GM21737 (cell line): ENCODE measurements around the gene NEAT1.
A peak's percentile ranks its signal among the peaks of the same experiment; 100 is the strongest.

Experiments
- ATAC-seq: cut with Tn5 transposase; IDR thresholded peaks from one replicate; pipeline ENCODE4 v1.9.1; 2021; ENCODE audit warnings: mild to moderate bottlenecking, moderate library complexity; ENCODE audit not compliant: unreplicated experiment

NEAT1 gene

DNA sequence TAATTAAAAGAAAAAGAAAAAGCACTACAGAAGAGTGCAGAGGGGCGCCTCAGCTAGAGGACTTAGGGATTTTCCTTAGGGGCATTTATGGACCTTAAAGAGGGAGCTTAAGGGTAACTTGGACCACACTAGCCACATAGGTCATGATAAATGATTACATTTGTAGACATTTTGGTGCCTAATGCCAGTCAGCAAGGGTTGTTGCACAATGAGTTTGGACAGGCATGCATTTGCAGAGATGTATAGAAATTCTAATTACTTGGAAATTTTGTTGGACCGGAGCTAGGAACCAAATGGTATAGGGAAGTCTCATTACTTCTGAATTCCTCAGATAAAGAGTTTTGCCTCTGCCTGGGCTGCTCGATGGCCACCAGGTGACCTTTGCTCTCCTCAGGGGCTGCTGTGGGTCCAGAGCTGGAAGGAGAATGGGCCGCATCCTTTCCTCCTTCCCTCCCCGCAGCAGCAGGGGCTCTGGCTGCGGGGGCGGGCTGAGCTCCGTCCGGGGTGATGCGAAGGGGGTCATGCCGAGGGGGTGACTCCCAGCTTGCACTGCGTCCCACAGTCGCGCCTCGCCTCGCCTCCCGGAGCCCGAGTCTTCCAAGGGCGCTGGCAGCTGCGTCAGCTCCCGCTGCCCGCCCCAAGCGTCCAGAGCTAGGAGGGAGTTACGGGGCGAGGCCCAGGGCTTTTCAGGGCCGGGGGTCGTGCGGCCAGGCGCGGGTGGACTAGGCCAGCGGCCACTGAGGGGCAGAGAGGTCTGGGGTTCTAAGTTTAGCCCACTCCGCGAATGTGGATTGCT is 56.0 kb downstream of the NEAT1 start:
- no peak for ATAC-seq

- ATAC-seq = no peak
Observed at GRCh38 chr11:65479184-65480145, 56.9 kb downstream of the NEAT1 start.

GRCh38 chr11:65482306-65482850 is 59.8 kb downstream of the NEAT1 start:
- no peak for ATAC-seq

GRCh38 chr11:65485920-65486219 is 63.3 kb downstream of the NEAT1 start:
- no peak for ATAC-seq

DNA sequence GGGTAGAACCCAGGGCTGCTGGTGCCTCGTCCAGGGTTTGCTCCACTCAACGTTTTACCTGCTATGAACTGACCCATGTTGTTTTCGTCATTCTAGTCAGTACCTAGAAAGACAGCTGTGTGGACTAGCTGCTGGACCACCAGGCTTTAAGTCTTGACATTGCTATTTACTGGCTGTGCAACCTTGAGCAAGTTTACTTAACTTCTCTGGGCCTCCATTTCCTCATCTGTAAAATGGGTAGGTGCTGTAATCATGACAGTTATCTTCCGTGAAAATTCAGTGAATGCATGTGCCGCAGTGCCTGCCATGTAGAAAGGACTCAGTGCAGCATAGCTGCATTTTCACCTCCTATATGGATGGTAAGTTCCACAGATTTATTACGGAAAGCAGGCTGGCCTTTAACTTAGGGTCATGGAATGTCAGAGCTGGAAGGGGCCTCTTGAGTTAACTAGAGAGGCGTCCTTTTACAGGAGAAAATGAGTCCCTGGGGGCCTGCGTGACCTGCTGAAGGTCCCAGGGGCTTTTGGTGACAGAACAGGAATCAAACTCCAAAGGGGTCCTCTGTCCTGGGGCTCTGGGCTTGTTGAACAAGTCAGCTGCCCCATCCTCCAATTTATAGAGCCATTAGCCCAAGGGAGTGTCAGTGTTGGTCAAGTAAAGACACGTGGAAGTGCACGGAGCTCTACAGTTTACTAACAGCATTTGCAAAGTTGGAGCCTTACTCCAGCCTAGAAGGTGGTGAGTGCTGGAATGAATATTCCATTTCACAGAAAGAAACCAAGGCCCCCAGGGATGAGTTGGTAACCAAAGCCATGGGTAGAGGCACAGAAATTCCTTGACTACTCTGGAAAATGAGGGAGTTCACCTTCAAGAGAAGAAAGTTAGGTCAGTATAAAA is 64.2 kb downstream of the NEAT1 start:
- no peak for ATAC-seq

- ATAC-seq = peak; percentile 55
Observed at GRCh38 chr11:65487467-65488272, 65.1 kb downstream of the NEAT1 start.

DNA sequence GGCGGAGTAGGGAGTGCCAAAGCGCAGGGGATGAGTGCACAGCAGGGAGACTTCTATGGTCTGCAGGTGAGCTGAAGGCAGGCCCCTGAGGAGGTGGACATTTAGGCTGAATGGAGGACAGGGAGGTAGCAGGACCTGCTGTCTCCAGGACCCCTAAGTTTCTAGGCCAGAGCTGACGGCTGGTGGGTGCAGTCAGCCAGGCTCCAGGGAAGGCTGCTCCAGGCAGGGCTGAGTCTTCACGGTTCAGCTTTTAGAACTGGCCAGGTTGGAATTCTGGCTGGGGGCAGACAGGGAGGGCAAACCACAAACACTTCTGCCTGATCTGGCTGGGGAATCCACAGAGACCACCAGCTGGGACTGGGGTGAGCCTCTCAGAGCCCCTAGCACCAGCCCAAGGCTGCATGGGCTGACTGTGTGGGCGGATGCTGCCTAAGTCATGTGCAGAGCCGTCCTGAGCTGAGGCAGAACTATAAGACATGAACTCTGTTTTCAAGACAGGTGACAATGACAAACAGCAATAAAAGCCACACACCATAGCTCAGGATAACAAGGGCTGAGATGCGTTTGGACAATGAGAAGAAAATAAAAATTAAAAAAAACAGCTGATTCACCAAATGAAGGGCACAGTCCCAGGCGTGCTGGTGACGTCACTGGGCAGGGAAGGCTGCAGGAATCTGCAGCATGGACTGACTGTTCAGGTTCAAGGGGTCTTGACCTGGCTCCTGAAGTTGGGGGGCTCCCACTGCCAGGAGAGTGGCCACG is 65.9 kb downstream of the NEAT1 start:
- no peak for ATAC-seq

- ATAC-seq = no peak
Observed at GRCh38 chr11:65489035-65489705, 66.6 kb downstream of the NEAT1 start.

GRCh38 chr11:65489706-65490320 is 67.2 kb downstream of the NEAT1 start:
- no peak for ATAC-seq

DNA sequence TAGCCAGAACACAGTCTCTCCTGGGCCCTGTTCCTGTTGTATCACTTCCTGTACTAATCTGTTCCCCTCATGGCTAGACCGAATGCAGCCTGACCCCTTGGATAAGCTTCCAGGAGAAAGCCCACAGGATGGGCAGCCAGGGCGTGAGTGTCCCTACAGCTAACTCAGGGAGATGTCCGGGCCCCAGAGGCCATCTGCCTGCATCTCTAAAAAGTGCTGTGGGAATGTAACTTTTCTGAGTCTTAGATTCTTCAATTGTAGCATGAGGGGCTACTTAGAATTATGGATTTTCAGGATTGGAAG is 68.5 kb downstream of the NEAT1 start:
- no peak for ATAC-seq

- no peak for ATAC-seq
Observed at GRCh38 chr11:65491614-65492386, 69.2 kb downstream of the NEAT1 start.

DNA sequence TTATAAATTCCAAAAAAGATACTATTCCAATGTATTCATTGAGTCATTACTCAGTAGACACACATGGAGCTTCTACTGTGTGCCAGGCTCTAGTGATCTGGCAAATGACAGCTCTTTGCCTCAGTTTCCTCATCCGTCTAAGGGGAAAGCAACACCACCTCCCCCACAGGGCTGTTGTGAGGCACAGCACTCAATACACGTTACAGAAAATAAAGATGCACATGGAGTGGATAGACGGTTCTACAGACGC is 69.7 kb downstream of the NEAT1 start:
- no peak for ATAC-seq

DNA sequence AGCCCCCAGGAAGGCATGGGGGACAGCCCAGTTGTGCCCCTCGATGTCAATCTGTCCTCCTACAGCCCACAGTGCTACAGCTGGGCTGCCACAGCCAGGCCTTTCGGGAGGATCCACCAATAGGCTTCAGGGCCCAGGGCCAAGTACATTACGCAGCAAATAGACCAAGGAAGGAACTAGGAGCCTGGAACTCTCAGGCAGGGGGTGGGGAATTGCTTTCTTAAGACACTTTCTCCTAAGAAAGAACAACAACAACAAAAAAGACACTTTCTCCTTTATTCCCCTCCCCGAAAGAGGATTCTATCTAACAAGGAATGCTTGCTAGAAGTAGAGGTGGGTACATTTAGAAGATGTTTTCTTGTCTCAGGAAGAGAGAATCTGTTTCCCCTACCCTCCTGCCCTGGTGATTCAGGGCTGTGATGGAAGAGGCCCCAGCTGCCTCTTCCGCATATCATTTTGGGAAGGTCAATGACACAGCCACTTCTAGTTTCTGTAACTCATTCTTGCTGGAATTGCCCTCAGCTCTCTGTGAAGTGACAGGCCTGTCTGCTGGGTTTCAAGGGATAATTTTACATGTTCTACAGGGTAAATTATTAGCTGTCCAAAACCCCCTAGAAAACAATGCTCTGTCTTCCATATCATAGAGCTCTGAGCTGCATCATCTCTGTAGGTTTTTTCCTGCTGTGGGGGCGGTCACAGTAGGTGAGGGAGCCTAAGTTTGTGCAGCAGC is 70.2 kb downstream of the NEAT1 start:
- ATAC-seq = no peak

DNA sequence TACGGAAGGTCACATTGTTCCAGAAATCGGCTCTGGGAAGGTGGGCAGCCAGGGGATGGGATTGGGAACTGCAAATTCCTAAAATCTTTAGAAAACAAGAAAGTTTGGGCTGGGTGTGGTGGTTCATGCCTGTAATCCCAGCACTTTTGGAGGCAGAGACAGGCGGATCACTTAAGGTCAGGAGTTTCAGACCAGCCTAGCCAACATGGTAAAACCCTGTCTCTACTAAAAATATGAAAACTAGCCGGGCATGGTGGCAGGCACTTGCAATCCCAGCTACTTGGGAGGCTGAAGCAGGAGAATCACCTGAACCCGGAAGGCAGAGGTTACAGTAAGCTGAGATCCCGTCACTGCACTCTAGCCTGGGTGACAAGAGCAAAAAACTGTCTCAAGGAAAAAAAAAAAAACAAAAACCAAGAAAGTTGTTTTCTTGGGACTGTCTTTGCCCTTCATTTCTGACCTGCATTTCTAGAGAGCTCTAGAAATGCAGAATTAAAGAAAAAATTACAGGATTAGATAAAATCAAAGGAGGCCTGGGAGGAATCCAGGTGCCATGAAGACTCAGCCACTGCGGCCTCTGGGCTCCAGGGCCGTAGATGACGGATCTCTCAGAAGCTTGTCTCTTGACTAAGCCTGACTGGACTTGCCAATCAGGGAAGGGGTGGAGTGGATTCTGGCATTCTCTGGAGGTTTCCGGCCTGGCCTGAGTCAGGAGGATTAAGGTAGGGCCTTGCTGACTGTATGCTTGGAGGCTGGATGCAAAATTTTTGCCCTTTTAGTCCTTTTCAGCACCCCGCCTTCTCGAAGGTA is 71.0 kb downstream of the NEAT1 start:
- ATAC-seq = no peak
